GM23338 (cell line): ENCODE measurements around the gene MNX1.

ENCODE experiments used
- CTCF ChIP-seq, 2 experiments: fragments of 200-600 bp in 1 of 2; sonication (generic) in 1 of 2; conservative IDR thresholded peaks; 2 replicates each; pipeline versions ENCODE4 v1.5.1 to v1.6.1; 2016 to 2017; ENCODE audit warnings: antibody characterized with exemption in 2 of 2, low read depth in 2 of 2, mild to moderate bottlenecking in 2 of 2, moderate library complexity in 1 of 2
- EZH2 ChIP-seq: fragments of 200-600 bp; sonication (generic); IDR thresholded peaks from one replicate; pipeline ENCODE4 v1.8.0; 2017; ENCODE audit warnings: antibody characterized with exemption, mild to moderate bottlenecking, low read depth; ENCODE audit not compliant: unreplicated experiment
- EZH2phosphoT487 ChIP-seq: fragments of 200-600 bp; sonication (generic); IDR thresholded peaks from one replicate; pipeline ENCODE4 v1.8.1; 2018; ENCODE audit warnings: antibody characterized with exemption; ENCODE audit not compliant: unreplicated experiment

DNA sequence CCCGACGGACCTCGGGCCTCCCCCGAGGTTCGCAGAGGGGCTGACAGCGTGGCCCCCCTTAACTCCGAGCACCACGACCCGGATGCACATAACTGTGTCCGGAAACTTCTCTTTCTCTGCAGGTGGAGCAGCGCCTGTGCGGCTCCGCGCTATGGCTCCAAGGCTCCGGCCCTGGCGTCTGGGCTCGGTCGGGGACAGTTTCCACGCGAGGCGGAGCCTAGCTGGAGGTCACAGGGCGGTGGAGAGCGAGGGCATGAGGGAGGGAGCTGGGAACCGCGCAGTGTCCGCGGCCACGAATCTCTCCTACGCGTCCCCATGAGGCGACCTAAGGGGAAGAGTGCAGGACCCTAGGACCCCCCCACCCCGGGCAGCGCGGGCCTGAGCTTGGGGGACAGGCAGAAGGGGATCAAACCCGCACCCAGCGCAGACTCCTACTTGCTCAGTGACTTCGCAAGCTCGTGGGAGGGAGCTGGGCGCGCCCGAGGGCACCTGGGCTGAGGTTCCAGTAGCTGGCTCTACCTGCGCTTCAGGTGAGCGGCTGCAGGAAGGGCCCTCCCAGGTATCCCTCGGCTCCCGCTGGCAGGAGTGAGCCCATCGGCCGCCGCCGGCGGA is 8.6 kb upstream of the MNX1 start:
- no peak for TF ChIP-seq CTCF (conservative IDR thresholded peaks at IDR 0.05; ENCODE audit: low read depth in 2 of 2)
- no peak for TF ChIP-seq EZH2
- TF ChIP-seq EZH2phosphoT487: peak; percentile 83
